GM12878 (cell line): ENCODE data around the gene ZBTB9. TPM values are rescaled to one million over a fixed set of nuclear protein-coding genes. Genes with fewer than 3 reads are reported as not detected.
"Not testable (repeated sequence)": the region's sequence is repeated elsewhere in the genome, so short reads cannot be mapped to it uniquely, and the experiment has no call there.

Source experiments
- ATAC-seq: fragments of 200-7000 bp; cut with Tn5 transposase; 3 replicates; pipeline ENCODE4 v1.9.1; 2020; ENCODE audit warnings: mild to moderate bottlenecking, moderate library complexity
- BruUV-seq: library from RNA; stranded (reverse); fragments of 400-500 nt; replicated peaks from 2 replicates; lab custom pipeline; 2021; lab: Mats Ljungman, UMichigan
- CTCF ChIA-PET: fragments of 300-600 bp; sonication (Branson Sonifier 250); formaldehyde crosslinking; extraction: SDS; loops from one replicate; lab custom pipeline; 2021; ENCODE audit warnings: inconsistent platforms; lab: Yijun Ruan, JAX
- POLR2A ChIA-PET: fragments of 350-600 bp; formaldehyde crosslinking; extraction: SDS; loops from one replicate; lab custom pipeline; 2021; ENCODE audit warnings: inconsistent platforms; lab: Charles Lee
- RAD21 ChIA-PET: fragments of 300-600 bp; sonication (Branson Sonifier 250); formaldehyde crosslinking; loops from one replicate; lab custom pipeline; 2023; ENCODE audit warnings: antibody characterized with exemption; ENCODE audit not compliant: unreplicated experiment; lab: Charles Lee
- SMC1A ChIA-PET: fragments of 300-600 bp; sonication (Branson Sonifier 250); formaldehyde crosslinking; loops from one replicate; lab custom pipeline; 2023; ENCODE audit not compliant: unreplicated experiment, uncharacterized antibody; lab: Charles Lee
- DNase-seq: peaks from one replicate; pipeline ENCODE4 v3.0.0-alpha.2; 2011; ENCODE audit warnings: low read depth, low spot score
- FAIRE-seq: peaks from 3 replicates; lab custom pipeline; 2011; peaks lifted over from hg19 to GRCh38; lab: Jason Lieb, UNC
- H2AFZ ChIP-seq: 2 replicates; pipeline ENCODE4 v1.6.0; 2011; ENCODE audit warnings: low read depth, low read length, control low read depth; ENCODE audit not compliant: control insufficient read depth
- H3K27ac ChIP-seq: 2 replicates; pipeline ENCODE4 v1.5.1; 2011; ENCODE audit warnings: control low read depth; ENCODE audit not compliant: control insufficient read depth, insufficient read depth
- H3K27me3 ChIP-seq, 2 experiments: replicated peaks in 1 of 2; 2 replicates each; pipeline versions ENCODE4 v1.6.0 to v1.6.1; 2011; ENCODE audit warnings: low read length in 1 of 2; ENCODE audit not compliant: control insufficient read depth in 2 of 2, insufficient read depth in 2 of 2
- H3K36me3 ChIP-seq, 2 experiments: 2 replicates each; pipeline ENCODE4 v1.5.1; 2011; ENCODE audit warnings: low read length in 1 of 2; ENCODE audit not compliant: control insufficient read depth in 2 of 2, insufficient read depth in 2 of 2
- H3K4me1 ChIP-seq: 2 replicates; pipeline ENCODE4 v1.6.1; 2011; ENCODE audit warnings: mild to moderate bottlenecking, low read length, moderate library complexity, mixed read lengths; ENCODE audit not compliant: control insufficient read depth, insufficient read depth
- H3K4me2 ChIP-seq: 2 replicates; pipeline ENCODE4 v1.6.0; 2011; ENCODE audit warnings: control low read depth; ENCODE audit not compliant: control insufficient read depth, insufficient read depth
- H3K4me3 ChIP-seq: fragments of 200-600 bp; sonication (generic); 2 replicates; pipeline ENCODE4 v1.5.1; 2016
- H3K79me2 ChIP-seq: 2 replicates; pipeline ENCODE4 v1.6.0; 2011; ENCODE audit warnings: low read length; ENCODE audit not compliant: control insufficient read depth, insufficient read depth
- H3K9ac ChIP-seq: 2 replicates; pipeline ENCODE4 v1.8.0; 2011; ENCODE audit warnings: low read length, control low read depth, mixed read lengths; ENCODE audit not compliant: control insufficient read depth, insufficient read depth
- H3K9me3 ChIP-seq: replicated peaks from 3 replicates; pipeline ENCODE4 v1.5.1; 2011; ENCODE audit warnings: mild to moderate bottlenecking, low read length; ENCODE audit not compliant: control insufficient read depth, insufficient read depth
- H4K20me1 ChIP-seq: 2 replicates; pipeline ENCODE4 v1.6.0; 2011; ENCODE audit not compliant: control insufficient read depth, insufficient read depth
- WGBS: methylation state at CpG from one replicate; pipeline ENCODE4 v1.1.6; 2016; ENCODE audit warnings: low lambda C conversion rate; ENCODE audit not compliant: insufficient replicate concordance, insufficient coverage; ENCODE audit errors: missing lambda C conversion rate; 5-methylcytosine and 5-hydroxymethylcytosine counted together
- in situ Hi-C: fragments of 300-500 bp; cut with MboI; formaldehyde crosslinking; loops from 9 replicates; pipeline ENCODE4 v1.14.3; 2018; ENCODE audit warnings: mixed read lengths
- intact Hi-C: fragments of 100-400 bp; cut with micrococcal nuclease; formaldehyde crosslinking; loops from one replicate; pipeline ENCODE4 v1.14.2; 2022; ENCODE audit not compliant: unreplicated experiment
- polyA plus RNA-seq, 11 experiments: library from polyadenylated mRNA; depleted of rRNA in 4 of 11; unstranded in 6 of 11; stranded (reverse) in 5 of 11; fragments of >200 nt; fragmentation: Nextera tagmentation in 4 of 11; fragmentation: Illumina TruSeq in 1 of 11; extraction: Ambion mirVana in 4 of 11; extraction: Trizol in 1 of 11; gene quantifications; 1 replicate in 1 of 11; 2 replicates in 10 of 11; pipeline versions ENCODE4 v1.2.1 to v1.2.3, GENCODE V29; 2011 to 2016; ENCODE audit warnings: inconsistent platforms in 2 of 11, missing spikeins in 2 of 11, low read depth in 1 of 11
- total RNA-seq, 4 experiments: library from RNA; depleted of rRNA in 3 of 4; stranded (reverse); fragments of >200 nt in 3 of 4; fragmentation: Illumina TruSeq in 1 of 4; extraction: Trizol in 1 of 4; gene quantifications; 2 replicates each; pipeline versions ENCODE4 v1.2.1 to v1.2.3, GENCODE V29; 2013 to 2021

Gene ZBTB9
- total and polyA plus RNA-seq, 10 of the 15 experiments (the other 5 are each of a cell fraction or from before 2014, with no cell fraction given) = 1.5 to 12.7 (median 6.9) TPM

DNA sequence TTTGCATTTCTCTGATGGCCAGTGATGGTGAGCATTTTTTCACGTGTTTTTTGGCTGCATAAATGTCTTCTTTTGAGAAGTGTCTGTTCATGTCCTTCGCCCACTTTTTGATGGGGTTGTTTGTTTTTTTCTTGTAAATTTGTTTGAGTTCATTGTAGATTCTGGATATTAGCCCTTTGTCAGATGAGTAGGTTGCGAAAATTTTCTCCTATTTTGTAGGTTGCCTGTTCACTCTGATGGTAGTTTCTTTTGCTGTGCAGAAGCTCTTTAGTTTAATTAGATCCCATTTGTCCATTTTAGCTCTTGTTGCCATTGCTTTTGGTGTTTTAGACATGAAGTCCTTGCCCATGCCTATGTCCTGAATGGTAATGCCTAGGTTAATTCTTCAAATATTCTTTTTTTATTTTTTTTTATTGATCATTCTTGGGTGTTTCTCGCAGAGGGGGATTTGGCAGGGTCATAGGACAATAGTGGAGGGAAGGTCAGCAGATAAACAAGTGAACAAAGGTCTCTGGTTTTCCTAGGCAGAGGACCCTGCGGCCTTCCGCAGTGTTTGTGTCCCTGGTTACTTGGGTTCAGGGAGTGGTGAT lies 30.4 kb downstream of the ZBTB9 start:
- H3K9me3 ChIP-seq, BruUV-seq, in situ Hi-C loops, SMC1A ChIA-PET, intact Hi-C loops, H3K9ac ChIP-seq, POLR2A ChIA-PET, CTCF ChIA-PET, H3K4me1 ChIP-seq, DNase-seq, H3K4me3 ChIP-seq, H3K79me2 ChIP-seq, H3K36me3 ChIP-seq, RAD21 ChIA-PET, H3K27ac ChIP-seq, H3K4me2 ChIP-seq, ATAC-seq, FAIRE-seq, H4K20me1 ChIP-seq, H3K27me3 ChIP-seq, H2AFZ ChIP-seq: not testable (repeated sequence)
- WGBS = 53% methylated on average over 3 of the region's 6 CpGs

DNA sequence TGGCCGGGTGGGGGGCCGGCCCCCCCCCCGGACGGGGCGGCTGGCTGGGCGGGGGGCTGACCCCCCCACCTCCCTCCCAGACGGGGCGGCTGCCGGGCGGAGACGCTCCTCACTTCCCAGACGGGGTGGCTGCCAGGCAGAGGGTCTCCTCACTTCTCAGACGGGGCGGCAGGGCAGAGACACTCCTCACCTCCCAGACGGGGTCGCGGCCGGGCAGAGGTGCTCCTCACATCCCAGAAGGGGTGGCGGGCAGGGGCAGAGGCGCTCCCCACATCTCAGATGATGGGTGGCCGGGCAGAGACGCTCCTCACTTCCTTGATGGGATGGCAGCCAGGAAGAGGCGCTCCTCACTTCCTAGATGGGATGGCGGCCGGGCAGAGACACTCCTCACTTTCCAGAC lies 31.3 kb downstream of the ZBTB9 start:
- H4K20me1 ChIP-seq, DNase-seq, H3K4me3 ChIP-seq, in situ Hi-C loops, FAIRE-seq, H3K4me2 ChIP-seq, H3K27me3 ChIP-seq, H2AFZ ChIP-seq, H3K9me3 ChIP-seq, SMC1A ChIA-PET, CTCF ChIA-PET, H3K36me3 ChIP-seq, POLR2A ChIA-PET, BruUV-seq, ATAC-seq, H3K9ac ChIP-seq, RAD21 ChIA-PET, H3K79me2 ChIP-seq, H3K4me1 ChIP-seq, H3K27ac ChIP-seq, intact Hi-C loops: not testable (repeated sequence)
- WGBS = 86% methylated on average over 17 of the region's 25 CpGs
